Measurements from ENCODE around the gene HNRNPDL.
"Not testable (repeated sequence)": the region's sequence is repeated elsewhere in the genome, so short reads cannot be mapped to it uniquely, and the experiment has no call there.

Gene HNRNPDL

DNA sequence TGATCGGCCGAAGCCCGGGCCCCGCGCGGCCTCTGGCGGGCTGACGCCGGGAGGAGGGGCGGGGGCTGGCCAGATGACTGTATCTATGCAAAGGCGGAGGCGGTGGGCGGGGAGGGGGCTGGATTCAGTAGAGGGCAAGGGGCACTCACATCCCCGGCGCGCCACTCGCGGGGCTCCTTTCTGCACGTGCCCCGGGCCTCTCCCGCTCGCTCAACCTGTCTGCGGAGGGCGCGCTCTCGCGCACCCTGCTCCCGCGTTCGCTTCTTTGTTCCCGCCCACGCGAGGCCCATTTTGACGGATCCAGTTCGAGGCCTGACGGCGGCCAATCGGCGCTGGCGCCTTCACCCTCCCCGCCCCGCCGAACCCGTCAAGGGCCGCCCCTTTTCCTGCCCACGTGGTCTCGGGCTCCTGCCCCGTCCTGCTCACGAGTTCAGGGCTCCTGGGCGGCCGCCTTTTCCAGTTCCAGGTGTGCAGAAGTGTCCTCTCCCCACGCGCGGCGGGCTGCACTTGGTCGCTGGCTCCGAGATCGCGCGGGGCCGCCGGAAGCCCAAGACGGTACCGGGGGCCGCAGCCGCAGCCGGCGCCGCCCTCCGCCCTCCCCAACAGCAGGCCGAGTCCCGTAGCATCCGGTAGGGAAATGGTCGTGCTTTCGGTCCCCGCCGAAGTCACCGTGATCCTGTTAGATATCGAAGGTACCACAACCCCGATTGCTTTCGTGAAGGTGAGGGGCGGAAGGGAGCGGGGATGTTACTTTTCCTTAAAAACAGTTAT lies at the start of gene HNRNPDL, which contains the start of gene ENOPH1:
Gene HNRNPDL (minus strand): TSS at position 270 of the 771 bp plus-strand sequence. CDS start 772 bp downstream, outside the sequence.
Gene ENOPH1 (plus strand): TSS at position 398 of the 771 bp plus-strand sequence. CDS start 240 bp downstream, at position 638.
- peak; percentile 82 for DNase-seq

DNA sequence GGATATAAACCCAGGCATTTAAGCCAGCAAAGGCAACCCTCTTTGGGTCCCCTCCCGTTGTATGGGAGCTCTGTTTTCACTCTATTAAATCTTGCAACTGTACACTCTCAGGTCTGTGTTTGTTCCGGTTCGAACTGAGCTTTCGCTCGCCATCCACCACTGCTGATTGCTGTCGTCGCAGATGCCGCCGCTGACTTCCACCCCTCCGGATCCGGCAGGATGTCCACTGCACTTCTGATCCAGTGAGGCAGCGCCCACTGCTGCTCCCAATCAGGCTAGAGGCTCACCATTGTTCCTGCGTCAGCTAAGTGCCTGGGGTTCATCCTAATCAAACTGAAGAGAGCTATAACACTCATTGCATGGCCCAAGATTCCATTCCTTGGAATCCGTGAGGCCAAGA lies 49.3 kb upstream of the HNRNPDL start:
- DNase-seq: no peak

DNA sequence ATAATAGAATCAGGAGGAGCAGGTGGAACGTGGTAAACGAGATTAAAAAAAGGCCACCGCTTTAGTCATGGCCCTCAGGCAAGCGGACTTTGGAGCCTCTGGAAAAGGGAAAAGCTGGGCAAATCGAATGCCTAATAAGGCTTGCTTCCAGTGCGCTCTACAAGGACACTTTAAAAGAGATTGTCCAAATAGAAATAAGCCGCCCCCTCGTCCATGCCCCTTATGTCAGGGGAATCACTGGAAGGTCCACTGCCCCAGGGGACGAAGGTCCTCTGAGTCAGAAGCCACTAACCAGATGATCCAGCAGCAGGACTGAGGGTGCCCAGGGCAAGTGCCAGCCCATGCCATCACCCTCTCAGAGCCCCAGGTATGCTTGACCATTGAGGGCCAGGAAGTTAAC lies 47.2 kb upstream of the HNRNPDL start:
- DNase-seq: not testable (repeated sequence)

DNA sequence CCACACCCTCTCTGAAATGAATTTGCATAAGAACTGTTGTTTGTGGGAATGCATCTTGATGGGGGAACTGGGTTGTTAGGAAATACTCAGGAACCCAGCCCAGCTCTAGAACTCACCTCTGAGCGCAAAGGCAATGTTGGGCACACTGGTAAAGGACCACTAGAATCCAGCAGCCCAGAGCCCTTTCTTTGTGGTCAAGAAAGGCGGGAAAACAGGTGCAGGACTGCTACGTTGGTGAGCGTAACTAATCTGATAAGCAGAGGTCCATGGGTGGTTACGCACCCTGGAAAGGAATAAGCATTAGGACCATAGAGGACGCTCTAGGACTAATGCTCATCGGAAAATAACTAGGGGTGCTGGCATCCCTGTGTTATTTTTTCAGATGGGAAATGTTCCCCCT lies 45.7 kb upstream of the HNRNPDL start:
- DNase-seq: not testable (repeated sequence)

DNA sequence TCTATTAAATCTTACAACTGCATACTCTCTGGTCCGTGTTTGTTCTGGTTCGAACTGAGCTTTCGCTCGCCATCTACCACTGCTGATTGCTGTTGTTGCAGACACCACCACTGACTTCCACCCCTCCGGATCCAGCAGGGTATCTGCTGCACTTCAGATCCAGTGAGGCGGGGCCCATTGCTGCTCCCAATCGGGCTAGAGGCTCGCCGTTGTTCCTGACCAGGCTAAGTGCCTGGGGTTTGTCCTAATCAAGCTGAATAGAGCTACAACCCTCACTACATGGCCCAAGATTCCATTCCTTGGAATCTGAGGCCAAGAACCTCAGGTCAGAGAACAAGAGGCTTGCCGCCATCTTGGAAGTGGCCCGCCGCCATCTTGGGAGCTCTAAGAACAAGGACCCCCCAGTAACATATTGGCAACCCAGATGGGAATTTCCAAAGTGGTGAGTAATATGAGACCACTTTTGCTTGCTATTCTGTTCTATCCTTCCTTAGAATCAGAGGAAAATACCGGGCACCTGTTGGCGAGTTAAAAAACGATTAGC lies 43.4 kb upstream of the HNRNPDL start:
- no peak for DNase-seq

DNA sequence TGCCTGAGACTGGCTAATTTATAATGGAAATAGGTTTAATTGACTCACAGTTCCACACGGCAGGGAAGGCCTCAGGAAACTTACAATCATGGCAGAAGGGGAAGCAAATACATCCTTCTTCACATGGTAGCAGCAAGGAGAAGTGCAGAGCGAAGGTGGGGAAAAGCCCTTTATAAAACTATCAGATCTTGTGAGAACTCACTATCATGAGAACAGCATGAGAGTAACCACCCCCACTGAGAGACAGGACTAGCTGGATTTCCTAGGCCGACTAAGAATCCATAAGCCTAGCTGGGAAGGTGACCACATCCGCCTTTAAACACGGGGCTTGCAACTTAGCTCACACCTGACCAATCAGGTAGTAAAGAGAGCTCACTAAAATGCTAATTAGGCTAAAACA lies 42.8 kb upstream of the HNRNPDL start:
- DNase-seq: not testable (repeated sequence)

DNA sequence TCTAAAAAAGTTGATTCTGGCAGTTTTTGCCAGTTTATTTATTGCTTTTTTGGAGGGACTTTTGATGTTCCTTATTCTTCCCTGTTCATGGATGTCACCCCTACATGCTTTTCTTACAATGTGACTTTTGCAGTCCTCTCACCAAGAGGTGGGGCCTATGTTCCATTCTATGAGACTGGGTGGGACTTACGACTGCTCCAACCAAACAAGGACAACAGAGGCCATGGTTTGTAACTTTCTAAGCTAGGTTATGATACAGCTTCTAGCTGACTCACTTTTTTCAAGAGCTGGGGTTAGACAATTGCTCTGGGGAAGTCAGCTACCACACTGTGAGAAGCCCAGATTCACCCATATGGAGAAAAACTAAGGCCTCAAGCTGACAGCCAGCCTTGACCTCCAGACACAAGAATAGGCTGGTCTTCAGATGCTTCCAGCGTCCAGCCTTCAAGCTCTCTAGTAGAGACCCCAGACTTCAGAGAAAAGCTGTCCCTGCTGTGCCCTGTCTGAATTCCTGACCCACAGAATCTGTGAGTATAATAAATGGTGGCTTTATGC lies 39.6 kb upstream of the HNRNPDL start:
- DNase-seq: no peak

DNA sequence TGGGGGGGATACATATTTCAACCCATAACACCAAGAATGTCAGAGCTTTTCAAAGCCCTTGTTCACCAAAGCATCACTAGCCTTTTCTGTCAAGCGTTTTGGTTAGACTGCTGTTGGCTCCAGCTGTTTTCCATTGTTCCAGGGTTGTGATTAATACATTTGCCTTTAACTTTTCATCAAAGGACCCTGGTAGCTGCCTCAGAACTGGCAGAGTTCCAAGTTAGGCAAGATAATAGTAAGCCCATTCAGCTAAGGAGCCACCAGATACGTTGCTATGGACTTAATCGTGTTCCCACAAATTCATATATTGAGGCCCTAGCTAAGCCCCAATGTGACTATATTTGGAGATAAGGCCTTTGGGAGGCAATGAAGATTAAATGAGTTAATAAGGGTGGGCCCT lies 37.2 kb upstream of the HNRNPDL start:
- DNase-seq: no peak

DNA sequence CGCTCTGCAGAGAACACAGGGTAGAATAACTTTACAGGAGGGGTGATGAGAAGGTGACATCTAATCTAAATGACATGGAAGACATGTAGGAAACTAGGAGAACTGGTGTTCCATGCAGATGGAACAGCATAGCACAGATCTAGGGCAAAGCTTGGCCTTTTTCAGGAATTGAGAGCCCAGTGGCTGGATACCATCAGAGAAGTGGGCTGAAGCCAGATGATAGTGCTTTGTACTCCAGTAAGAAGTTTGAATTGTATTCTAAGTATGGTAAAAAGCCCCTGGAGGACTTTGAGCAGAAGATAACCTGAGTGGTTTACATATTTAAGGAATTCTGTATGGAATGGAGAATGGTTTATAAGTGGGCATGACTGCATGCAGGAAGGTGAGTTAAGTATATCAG lies 33.0 kb upstream of the HNRNPDL start:
- DNase-seq: no peak

DNA sequence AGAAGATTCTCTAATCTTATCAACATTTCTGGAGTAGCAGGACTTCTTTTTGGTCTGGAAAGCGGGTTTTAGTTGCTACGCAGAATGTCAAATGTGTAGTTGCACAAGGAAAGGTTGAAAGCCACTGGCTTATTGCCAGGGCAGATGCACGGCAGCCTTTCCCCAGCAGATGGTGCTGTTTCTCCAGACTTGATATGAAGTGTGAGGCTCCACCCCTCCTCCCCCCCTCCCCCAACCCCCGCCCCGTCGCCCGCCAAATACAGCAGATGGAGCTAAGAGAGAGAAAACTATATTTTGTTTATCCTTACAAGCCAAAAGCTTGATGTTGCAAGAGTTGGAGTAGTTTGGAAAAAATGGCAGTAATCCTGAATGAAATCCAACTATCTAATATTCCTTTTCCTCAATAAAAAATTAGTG lies 32.2 kb upstream of the HNRNPDL start:
- peak; percentile 87 for DNase-seq

DNA sequence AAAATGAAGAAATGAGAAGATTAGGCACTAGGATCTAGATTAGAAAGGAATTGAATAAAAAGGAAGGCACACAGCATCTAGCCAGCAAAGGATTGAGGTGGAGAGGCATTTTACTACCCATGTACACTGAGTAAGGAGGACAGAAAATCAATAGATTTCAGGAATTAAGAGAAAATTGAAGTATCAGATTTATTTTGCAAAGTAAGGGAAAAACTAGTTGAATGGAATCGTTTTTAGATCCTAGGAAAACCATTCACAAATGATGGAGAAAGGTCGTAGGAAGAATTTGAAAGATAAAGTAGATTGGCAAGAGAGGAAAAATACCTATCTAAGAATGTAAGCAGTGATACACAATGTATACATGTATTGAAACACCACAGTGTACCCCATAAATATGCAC lies 31.4 kb upstream of the HNRNPDL start:
- DNase-seq: no peak

DNA sequence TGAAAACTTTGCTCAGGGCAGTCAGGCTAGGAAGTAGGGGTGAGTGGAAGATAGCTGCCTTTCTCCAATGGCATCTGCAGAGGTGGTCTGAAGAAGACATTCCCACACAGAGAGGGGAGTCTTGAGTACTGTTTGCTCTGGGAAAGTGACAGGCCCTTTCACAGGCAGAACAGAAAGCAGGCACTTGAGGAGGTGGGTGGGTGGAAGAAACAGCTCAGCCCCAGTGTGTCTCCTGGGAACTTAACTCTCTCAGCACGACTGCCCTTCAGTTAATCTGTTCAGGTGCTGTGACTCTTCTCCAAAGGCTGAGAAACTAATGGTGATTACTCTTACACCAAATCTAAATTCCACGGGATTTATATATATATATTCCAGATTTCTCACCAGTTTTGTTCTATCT lies 28.5 kb upstream of the HNRNPDL start:
- no peak for DNase-seq

DNA sequence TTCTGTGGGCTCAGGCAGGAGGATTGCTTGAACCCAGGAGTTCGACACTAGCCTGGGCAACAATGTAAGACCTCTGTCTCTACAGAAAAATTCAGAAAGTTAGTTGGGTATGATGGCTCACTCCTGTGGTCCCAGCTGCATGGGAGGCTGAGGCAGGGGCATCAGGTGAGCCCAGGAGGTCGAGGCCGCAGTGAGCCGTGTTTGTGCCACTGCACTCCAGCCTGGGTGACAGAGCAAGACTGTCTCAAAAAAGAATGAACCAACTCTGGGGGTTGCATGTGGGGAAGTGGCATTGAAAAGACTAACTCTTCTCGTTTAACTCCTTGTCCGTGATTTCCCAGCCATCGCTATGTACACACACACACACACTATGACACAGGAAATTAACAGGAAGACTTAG lies 27.0 kb upstream of the HNRNPDL start:
- DNase-seq: no peak

DNA sequence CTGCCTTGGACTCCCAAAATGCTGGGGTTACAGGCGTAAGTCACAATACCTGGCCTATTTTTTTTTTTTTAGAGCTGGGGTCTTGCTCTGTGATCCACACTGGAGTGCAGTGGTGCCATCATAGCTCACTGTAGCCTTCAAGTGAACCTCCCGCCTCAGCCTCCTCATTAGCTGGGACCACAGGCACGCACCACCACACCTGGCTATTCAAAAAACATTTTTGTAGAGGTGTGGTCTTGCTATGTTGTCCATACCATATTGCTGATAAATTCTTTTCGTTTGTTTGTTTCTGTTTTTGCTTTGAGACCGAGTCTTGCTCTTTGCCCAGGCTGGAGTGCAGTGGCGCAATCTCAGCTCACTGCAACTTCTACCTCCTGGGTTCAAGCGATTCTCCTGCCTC lies 21.8 kb upstream of the HNRNPDL start:
- DNase-seq: no peak

DNA sequence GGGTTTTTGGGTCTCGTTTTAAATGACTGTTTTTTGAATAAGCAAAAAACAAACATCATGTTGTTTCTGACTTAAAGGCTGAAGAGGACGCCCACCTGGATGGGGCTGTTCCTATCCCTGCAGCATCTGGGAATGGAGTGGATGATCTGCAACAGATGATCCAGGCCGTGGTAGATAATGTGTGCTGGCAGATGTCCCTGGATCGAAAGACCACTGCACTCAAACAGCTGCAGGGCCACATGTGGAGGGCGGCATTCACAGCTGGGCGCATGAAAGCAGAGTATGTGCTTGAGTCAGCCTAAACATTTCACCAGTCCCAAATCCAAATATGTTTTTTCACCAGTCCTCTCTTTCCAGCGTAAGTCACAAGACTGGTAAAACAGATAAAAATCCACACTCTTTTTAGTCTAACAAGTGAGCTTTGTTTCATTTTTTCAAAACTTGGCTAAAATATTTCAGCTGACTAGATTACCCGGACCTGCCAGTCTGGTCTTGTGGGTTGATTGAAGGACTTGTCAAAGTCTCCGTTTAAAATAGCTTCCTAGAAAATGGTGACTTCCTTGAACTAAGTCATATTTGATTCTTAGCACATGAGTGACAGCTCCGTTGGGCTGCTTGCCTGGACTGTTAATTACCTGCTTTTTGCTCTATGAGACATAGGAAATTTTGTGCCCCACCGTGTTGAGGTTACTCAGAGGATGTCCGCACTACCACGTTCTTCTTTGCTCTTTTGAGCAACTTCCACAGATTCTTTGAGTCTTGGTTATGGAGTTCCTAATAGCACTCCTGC lies 20.9 kb upstream of the HNRNPDL start:
- no peak for DNase-seq

DNA sequence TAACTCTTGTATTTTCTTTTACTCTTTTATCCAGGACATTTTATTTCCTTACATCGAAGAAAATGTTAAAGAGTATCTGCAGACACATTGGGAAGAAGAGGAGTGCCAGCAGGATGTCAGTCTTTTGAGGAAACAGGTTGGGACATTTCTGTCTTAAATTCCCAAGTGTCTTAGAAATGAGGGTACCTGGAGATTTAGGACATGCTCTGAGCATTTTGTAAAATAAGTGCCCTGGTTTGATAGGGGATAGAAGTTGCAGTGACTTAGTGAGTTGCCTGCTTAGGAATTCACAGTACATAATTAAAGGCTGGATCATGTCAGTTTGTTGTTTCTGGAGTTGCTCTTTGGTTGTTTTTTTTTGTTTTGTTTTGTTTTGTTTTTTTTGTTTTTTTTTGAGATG lies 17.6 kb upstream of the HNRNPDL start:
- no peak for DNase-seq

DNA sequence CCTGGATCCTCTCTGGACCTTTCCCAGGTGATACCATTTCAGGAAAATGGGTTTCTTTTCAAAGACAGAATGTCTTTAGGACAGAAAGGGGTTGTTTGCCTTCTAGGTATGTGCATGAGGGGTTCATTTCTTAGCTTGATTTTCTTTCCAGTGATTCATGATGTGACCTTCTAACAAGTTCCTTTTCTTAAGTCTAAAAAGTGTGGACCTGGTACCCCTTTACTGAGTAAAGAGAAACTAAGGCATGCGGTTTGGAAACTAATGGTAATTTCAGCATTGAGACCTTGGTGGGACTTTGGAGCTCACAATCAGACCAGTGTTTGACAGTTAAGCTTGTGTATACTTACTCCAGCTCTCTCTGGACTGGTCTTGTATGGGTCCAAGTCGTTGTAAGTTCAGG lies 8.8 kb upstream of the HNRNPDL start:
- no peak for DNase-seq

DNA sequence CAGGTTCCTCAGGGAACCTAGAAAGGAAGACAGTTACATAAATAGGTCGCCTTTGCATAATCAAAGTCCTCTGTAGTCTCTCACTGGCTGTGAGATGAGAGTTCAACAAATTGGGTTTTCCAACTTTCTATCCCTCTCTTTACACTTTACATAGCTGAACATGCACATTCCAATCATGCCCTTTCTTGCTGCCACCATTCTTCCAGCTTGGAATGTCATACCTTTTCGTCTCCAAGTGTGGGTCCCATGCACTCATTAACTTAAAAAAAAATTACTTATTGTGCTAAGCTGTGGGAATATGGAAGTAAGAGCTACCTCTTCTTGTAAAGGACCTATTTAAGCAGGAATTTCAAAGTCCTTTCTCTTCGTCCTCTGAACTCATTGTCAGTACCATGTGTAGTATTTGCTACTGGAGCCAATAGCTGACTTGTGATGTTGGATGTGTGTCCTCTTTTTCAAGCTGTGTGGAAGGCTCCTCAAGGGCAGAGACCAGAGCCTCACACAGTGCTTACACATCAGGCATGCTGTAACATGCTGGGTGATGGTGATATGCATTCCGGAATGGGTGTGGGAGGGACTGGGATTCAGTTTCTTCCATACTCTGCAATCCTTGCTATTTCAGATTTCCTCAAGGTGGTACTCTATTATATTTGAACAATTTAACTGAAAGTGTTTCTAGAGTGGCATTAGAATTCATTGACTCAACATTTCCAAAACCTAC lies 7.2 kb upstream of the HNRNPDL start:
- no peak for DNase-seq

DNA sequence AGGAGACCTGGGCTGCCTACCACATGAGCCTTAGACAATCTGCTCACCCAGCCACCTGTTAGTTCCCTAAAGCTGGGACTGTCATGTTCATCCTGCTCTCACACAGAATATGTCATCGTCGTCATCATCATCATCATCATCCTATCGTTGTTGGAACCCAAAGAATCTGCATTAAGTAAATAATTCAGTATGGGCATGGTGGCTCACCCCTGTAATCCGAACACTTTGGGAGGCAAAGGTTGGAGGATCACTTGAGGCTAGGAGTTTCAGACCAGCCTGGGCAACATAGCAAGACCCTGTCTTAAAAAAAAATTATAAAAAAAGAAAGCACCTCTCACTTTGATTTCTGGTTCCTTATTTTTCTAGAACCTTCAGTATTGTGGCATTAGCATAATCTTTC lies 6.5 kb upstream of the HNRNPDL start:
- DNase-seq: no peak

DNA sequence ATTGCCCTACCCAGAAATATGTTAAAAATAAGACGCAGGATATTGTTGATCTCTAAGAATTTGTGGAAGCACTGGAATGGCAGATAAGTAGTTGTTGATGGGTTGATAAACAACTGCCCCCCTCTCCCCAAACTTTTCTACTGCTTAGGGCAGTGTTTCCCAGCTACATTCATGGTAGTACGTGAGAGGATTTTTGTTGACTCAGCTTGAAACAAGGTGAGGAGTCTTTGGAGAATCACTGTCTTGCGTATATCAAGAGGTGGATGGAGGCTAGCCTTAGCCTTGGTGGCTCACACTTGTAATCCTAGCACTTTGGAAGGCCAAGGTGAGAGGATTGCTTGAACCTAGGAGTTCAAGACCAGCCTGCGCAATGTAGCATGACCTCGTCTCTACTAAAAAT lies 5.9 kb upstream of the HNRNPDL start:
- DNase-seq: no peak

DNA sequence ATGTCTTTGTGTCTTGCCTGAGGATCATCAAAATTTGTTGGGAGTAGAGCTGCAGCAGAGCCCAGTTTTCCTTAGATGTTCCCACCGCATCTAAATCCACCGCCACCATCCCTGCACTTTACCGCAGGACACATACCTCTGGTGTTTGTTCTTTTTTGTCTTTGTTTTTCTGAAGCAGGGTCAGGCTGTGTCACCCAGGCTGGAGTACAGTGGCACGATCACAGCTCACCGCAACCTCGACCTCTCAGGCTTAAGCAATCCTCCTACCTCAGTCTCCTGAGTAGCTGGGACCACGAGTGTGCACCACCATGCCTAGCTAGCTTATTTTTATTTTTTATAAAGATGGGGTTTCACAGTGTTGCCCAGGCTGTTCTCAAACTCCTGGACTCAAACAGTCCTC lies 4.7 kb upstream of the HNRNPDL start:
- DNase-seq: no peak

DNA sequence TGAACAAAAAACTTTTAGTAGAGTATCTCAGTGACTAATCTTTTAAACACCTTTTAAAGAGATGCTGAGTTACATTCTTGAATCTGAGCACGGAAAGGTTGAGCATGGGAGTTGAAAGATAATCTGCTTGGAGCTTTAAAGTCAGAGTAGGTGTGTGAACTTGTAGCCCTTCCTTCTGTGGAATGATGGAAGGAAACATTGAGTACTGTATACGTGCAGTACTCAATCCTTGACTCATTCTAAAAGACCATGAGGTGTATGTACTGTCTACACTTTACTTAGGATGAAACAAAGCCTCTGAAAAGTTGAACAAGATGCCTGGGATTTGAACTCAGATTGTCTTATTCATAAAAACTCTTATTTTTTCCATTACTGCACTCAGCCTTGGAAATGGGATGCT lies 3.5 kb upstream of the HNRNPDL start:
- no peak for DNase-seq

DNA sequence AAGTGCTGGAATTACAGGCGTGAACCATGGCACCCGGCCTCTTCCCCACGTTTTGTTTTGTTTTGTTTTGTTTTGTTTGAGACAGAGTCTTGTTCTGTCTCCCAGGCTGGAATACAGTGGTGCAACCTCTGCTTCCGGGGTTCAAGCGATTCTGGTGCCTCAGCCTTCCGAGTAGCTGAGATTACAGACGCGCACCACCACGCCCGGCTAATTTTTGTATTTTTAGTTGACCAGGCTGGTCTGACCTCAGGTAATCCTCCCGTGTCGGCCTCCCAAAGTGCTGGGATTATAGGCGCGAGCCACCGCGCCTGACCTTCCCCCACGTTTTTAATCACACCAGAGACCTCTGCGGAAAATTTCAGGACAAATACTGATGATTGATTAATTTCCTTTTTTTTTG lies 2.3 kb upstream of the HNRNPDL start:
- DNase-seq: no peak

Measured in NCI-H1694 (cell line).